Sciatic nerve (tissue), 1 donor: Measurements from ENCODE around the gene MYO1C. TPM values are rescaled to one million over a fixed set of nuclear protein-coding genes. Genes with fewer than 3 reads are reported as not detected.

ENCODE experiments used
- total RNA-seq: library from RNA; stranded (reverse); fragmentation: NEBNext Ultra II Directional; extraction: Animal tissue kit (Norgen Biotek cat#: 25700); gene quantifications from one replicate; pipeline ENCODE4 v1.2.1, GENCODE V29; 2021
- donor health status: DM: no; HTN: no; CAD: no.

MYO1C gene
- total RNA-seq, 1 donor from 2014 or later = 326 TPM

Other genes starting within 250 kb of the MYO1C start
- not detected for gene BHLHA9, start 222.2 kb downstream of the MYO1C start, total RNA-seq
- 5.3 TPM for gene TRARG1, start 213.0 kb downstream of the MYO1C start, total RNA-seq
- 473 TPM for gene YWHAE, start 92.5 kb downstream of the MYO1C start, total RNA-seq
- 59.6 TPM for gene CRK, start 36.5 kb downstream of the MYO1C start, total RNA-seq
- 46.5 TPM for gene INPP5K, start 23.9 kb upstream of the MYO1C start, total RNA-seq
- 83.6 TPM for gene PITPNA, start 70.1 kb upstream of the MYO1C start, total RNA-seq
- gene SLC43A2, start 136.1 kb upstream of the MYO1C start, total RNA-seq = 30.8 TPM
- gene SCARF1, start 153.0 kb upstream of the MYO1C start, total RNA-seq = 25.2 TPM
- 15.4 TPM for gene RILP, start 157.2 kb upstream of the MYO1C start, total RNA-seq
- gene PRPF8, start 192.2 kb upstream of the MYO1C start, total RNA-seq = 285 TPM
- 13.6 TPM for gene TLCD2, start 217.7 kb upstream of the MYO1C start, total RNA-seq
- gene WDR81, start 232.0 kb upstream of the MYO1C start, total RNA-seq = 26.1 TPM